ENCODE results near the gene CABCOCO1. TPM values are rescaled to one million over a fixed set of nuclear protein-coding genes. Genes with fewer than 3 reads are reported as not detected.
"Not testable (repeated sequence)": the region's sequence is repeated elsewhere in the genome, so short reads cannot be mapped to it uniquely, and the experiment has no call there.

Gene CABCOCO1
- polyA plus RNA-seq, 1 experiment: 2.4 TPM

DNA sequence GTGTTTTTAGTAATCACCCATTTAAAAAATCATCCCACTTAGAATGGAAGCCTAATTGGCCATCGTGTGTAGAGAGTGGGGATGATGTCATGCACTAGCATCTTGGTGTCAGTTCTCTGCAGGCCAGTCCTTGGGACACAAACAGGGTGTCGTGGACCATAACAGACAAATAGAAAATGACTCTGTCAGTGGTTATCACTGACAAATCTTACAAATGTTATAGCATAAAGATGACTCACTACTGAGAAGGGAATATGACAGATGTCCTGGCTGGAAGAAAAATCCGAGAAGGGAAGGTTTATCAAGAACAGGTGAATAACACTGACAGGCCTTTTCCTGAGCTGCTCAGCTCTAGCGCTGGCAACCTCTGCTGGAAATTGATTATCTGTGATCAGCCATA is 10.6 kb downstream of the CABCOCO1 start:
- DNase-seq (ENCODE audit: low read depth): no peak
- TF ChIP-seq, protein P1, sequence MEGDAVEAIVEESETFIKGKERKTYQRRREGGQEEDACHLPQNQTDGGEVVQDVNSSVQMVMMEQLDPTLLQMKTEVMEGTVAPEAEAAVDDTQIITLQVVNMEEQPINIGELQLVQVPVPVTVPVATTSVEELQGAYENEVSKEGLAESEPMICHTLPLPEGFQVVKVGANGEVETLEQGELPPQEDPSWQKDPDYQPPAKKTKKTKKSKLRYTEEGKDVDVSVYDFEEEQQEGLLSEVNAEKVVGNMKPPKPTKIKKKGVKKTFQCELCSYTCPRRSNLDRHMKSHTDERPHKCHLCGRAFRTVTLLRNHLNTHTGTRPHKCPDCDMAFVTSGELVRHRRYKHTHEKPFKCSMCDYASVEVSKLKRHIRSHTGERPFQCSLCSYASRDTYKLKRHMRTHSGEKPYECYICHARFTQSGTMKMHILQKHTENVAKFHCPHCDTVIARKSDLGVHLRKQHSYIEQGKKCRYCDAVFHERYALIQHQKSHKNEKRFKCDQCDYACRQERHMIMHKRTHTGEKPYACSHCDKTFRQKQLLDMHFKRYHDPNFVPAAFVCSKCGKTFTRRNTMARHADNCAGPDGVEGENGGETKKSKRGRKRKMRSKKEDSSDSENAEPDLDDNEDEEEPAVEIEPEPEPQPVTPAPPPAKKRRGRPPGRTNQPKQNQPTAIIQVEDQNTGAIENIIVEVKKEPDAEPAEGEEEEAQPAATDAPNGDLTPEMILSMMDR (IDR thresholded peaks at IDR 0.05; ENCODE audit: insufficient read depth, low read depth, low read length): no peak
- CTCF ChIA-PET: no interaction called here

DNA sequence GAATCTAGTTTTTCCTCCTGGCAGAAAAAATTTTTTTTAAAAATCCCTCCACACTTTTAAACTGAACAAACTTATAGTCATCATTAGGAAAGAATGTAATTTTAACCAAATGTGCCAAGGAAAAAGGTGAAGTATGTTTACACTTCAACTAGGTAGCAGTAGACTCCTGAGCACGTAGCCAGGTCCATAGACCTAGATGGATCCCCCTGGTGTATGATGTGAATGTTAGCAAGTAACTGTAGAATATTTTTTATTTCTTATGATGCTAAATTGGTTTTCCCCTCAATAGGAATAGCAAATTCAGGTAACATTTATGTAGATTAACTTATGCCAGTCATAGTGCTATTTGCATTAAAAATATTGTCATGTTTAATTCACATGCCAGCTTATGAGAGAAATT is 19.6 kb downstream of the CABCOCO1 start:
- Histone ChIP-seq H3K4me3 (ENCODE audit: low read depth, low read length) (no peak overlapping the region), H3K27me3 (ENCODE audit: control insufficient read depth, insufficient read depth, low read length) (no peaks in the 10 kb centered on the region), H3K36me3 (ENCODE audit: control insufficient read depth, insufficient read depth, low read length) (no peaks in the 10 kb centered on the region)
- ChIA-PET CTCF (no interaction called here), POLR2A (no interaction called here)
- no peak for DNase-seq (ENCODE audit: low read depth)
- TF ChIP-seq, protein P1 (IDR thresholded peaks at IDR 0.05; ENCODE audit: insufficient read depth, low read depth, low read length): no peak

More for the DNA sequence above, 10.6 kb downstream of the CABCOCO1 start:
- Histone ChIP-seq H3K27me3 (ENCODE audit: control insufficient read depth, insufficient read depth, low read length) (no peaks in the 10 kb centered on the region), H3K36me3 (ENCODE audit: control insufficient read depth, insufficient read depth, low read length) (no peaks in the 10 kb centered on the region), H3K4me3 (ENCODE audit: low read depth, low read length) (no peak overlapping the region)
- POLR2A ChIA-PET: no interaction called here

DNA sequence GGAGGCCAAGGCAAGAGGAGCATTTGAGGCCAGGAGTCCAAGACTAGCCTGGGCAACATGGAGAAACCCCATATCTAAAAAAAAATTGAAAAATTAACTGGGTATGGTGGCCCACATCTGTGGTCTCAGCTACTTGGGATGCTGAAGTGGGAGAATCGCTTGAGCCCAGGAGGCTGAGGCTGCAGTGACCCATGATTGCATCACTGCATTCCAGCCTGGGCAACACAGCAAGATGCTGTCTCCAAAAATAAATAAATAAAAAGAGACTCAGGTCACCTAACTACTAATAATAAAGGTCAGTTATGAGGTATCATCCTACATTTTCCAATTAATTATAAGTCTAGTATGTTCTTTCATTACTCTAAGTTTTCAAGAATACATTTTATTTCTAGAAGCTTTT is 20.6 kb downstream of the CABCOCO1 start:
- ChIA-PET POLR2A (no interaction called here), CTCF (no interaction called here)
- TF ChIP-seq, protein P1 (IDR thresholded peaks at IDR 0.05; ENCODE audit: insufficient read depth, low read depth, low read length): no peak
- DNase-seq (ENCODE audit: low read depth): no peak
- H3K4me3 ChIP-seq (ENCODE audit: low read depth, low read length): no peak overlapping the region
- no peaks in the 10 kb centered on the region for H3K27me3 ChIP-seq (ENCODE audit: control insufficient read depth, insufficient read depth, low read length)
- H3K36me3 ChIP-seq (ENCODE audit: control insufficient read depth, insufficient read depth, low read length): no peaks in the 10 kb centered on the region

DNA sequence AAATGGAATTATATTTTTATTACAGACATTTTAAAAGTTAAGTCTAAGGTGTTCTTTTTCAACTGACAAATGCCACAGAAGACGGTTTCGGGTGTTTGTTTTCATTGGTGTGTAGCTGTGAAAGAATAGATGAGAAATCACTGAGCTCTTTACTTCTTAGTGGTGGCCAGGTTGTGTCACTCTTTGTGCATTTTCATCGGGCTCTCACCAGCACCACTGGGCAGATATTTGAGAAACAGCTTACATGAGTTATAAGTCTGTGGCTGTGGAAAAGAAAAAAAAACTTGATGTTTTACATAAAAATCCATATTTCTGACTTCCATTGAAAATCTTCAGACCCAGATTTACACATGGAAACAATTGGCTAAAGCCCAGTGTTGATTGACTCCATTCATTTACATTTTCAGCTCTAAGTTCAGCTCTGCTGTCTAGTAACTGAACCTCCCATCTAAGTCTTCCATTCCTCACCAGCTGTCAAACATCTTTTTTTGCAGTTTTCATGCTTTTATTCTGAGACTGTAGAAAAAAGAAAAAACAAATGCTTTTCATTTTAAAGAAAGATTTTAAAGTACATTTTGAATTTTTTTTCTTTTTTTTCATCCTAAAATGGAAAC is 22.3 kb downstream of the CABCOCO1 start:
- CTCF ChIA-PET: no interaction called here
- POLR2A ChIA-PET: no interaction called here
- no peak for DNase-seq (ENCODE audit: low read depth)
- H3K4me3 ChIP-seq (ENCODE audit: low read depth, low read length): no peak overlapping the region
- no peaks in the 10 kb centered on the region for H3K36me3 ChIP-seq (ENCODE audit: control insufficient read depth, insufficient read depth, low read length)
- no peaks in the 10 kb centered on the region for H3K27me3 ChIP-seq (ENCODE audit: control insufficient read depth, insufficient read depth, low read length)
- TF ChIP-seq, protein P1 (IDR thresholded peaks at IDR 0.05; ENCODE audit: insufficient read depth, low read depth, low read length): no peak

DNA sequence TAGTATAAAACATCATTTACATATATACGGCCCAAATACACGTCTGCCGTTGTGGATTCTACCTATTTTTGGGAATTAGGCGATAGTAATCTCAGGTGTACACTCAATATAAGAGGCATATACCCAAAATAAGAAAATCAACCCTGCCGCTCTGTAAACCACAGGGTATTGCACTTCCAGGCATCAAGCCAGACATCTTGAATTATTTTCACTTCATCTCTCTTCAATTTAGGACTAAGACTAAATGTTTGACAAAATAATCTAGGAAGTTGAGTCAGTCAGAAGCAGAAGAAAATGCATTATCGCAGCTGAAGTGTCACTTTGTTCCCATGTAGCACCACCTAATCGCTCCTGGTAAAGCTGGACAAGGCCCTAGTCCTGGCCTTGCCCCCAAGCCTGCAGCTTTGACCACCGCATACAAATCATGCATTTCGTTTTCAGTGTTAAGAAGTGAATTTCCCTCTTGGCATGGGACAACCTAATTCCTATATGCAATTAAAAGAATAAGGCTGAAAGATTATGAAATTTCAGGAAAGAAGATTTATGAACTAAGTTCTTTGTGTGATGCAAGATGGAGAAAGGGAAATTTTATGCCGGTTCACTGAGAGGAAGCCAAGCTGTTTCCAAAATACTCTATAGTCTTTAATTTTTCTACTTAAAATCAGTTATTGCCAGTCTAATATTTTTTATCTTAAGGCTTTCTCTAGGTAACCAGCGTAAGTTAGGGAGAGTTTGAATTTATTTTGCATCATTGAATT is 26.0 kb downstream of the CABCOCO1 start:
- ChIA-PET POLR2A (no interaction called here), CTCF (no interaction called here)
- TF ChIP-seq, protein P1 (IDR thresholded peaks at IDR 0.05; ENCODE audit: insufficient read depth, low read depth, low read length): no peak

DNA sequence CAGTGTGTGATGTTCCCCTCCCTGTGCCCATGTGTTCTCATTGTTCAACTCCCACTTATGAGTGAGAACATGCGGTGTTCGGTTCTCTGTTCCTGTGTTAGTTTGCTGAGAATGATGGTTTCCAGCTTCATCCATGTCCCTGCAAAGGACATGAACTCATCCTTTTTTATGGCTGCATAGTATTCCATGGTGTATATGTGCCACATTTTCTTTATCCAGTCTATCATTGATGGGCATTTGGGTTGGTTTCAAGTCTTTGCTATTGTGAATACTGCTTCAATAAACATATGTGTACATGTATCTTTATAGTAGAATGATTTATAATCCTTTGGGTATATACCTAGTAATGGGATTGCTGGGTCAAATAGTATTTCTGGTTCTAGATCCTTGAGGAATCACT is 28.9 kb downstream of the CABCOCO1 start:
- POLR2A ChIA-PET; CTCF ChIA-PET; H3K36me3 ChIP-seq (ENCODE audit: control insufficient read depth, insufficient read depth, low read length); H3K27me3 ChIP-seq (ENCODE audit: control insufficient read depth, insufficient read depth, low read length); DNase-seq (ENCODE audit: low read depth); H3K4me3 ChIP-seq (ENCODE audit: low read depth, low read length): not testable (repeated sequence)

More for the DNA sequence above, 26.0 kb downstream of the CABCOCO1 start:
- no peaks in the 10 kb centered on the region for H3K36me3 ChIP-seq (ENCODE audit: control insufficient read depth, insufficient read depth, low read length)
- DNase-seq (ENCODE audit: low read depth): no peak
- H3K27me3 ChIP-seq (ENCODE audit: control insufficient read depth, insufficient read depth, low read length): no peaks in the 10 kb centered on the region
- no peak overlapping the region for H3K4me3 ChIP-seq (ENCODE audit: low read depth, low read length)
